RWPE1 (cell line): ENCODE measurements around the gene ACIN1.

ENCODE experiments used
- CTCF ChIA-PET: fragments of 350-600 bp; sonication (Branson Sonifier 250); formaldehyde crosslinking; extraction: SDS; loops from one replicate; lab custom pipeline; 2021; lab: Yijun Ruan, JAX
- POLR2A ChIA-PET: fragments of 400-600 bp; formaldehyde crosslinking; extraction: SDS; loops from one replicate; lab custom pipeline; 2020; ENCODE audit warnings: antibody characterized with exemption; ENCODE audit not compliant: low non-redundant PET; lab: Yijun Ruan, JAX
- DNase-seq: peaks from one replicate; pipeline ENCODE4 v3.0.0; 2012; ENCODE audit warnings: low spot score
- H3K27ac ChIP-seq: fragments of 450-650 bp; 2 replicates; pipeline ENCODE4 v1.5.1; 2017
- CTCF ChIP-seq: fragments of 450-650 bp; conservative IDR thresholded peaks from 2 replicates; pipeline ENCODE4 v1.5.1; 2017; ENCODE audit warnings: low read depth, mild to moderate bottlenecking

The ACIN1 gene

GRCh38 chr14:23066368-23066767 is 28.6 kb downstream of the ACIN1 start:
- H3K27ac ChIP-seq = peak overlapping the region; percentile 37; the same call in 1 of the 2 replicates

GRCh38 chr14:23063601-23064000 is 31.3 kb downstream of the ACIN1 start:
- CTCF ChIA-PET = interaction anchor here (0.6 kb wide), 1 partner anchor 13 kb away, joined by 3 read pairs; no protein-coding TSS in a partner anchor
- POLR2A ChIA-PET = no interaction called here
- DNase-seq = no peak
- H3K27ac ChIP-seq = peak overlapping the region; percentile 56
- no peak for TF ChIP-seq CTCF

More at GRCh38 chr14:23066368-23066767, 28.6 kb downstream of the ACIN1 start:
- ChIA-PET POLR2A (no interaction called here), CTCF (interaction anchor here (0.5 to 1.3 kb wide), 3 partner anchors 10 to 228 kb away, joined by 3 read pairs; no protein-coding TSS in a partner anchor)
- no peak for TF ChIP-seq CTCF
- DNase-seq = no peak

GRCh38 chr14:23062002-23062401 is 32.9 kb downstream of the ACIN1 start:
- H3K27ac ChIP-seq = peak overlapping the region; percentile 95
- CTCF ChIA-PET = interaction anchor here (0.8 to 1.5 kb wide), 3 partner anchors 48 to 75 kb away, joined by 3 to 6 read pairs (median 4); no protein-coding TSS in a partner anchor
- peak; percentile 87 for DNase-seq
- POLR2A ChIA-PET = interaction anchor here (1.1 kb wide), 2 partner anchors 9 to 81 kb away, joined by 3 read pairs; no protein-coding TSS in a partner anchor
- TF ChIP-seq CTCF = no peak

- POLR2A ChIA-PET = interaction anchor here (0.7 kb wide), 1 partner anchor 53 kb away, joined by 8 read pairs; no protein-coding TSS in a partner anchor
- no peak for TF ChIP-seq CTCF
- peak overlapping the region; percentile 95 for H3K27ac ChIP-seq
- CTCF ChIA-PET = interaction anchor here (0.6 to 1.8 kb wide), 3 partner anchors 8 to 394 kb away, joined by 3 to 9 read pairs (median 9); no protein-coding TSS in a partner anchor
- no peak for DNase-seq
Measured at GRCh38 chr14:23060536-23061260, 34.2 kb downstream of the ACIN1 start.

GRCh38 chr14:23058654-23059504 is 36.1 kb downstream of the ACIN1 start:
- peak overlapping the region; percentile 95 for H3K27ac ChIP-seq
- no peak for DNase-seq
- ChIA-PET POLR2A (interaction anchor here (1.2 kb wide), 1 partner anchor 72 kb away, joined by 7 read pairs; no protein-coding TSS in a partner anchor), CTCF (interaction anchor here (0.6 to 4.5 kb wide), 18 partner anchors 10 to 1251 kb away, joined by 3 to 69 read pairs (median 4); partner anchors contain the start of gene PRMT5)
- no peak for TF ChIP-seq CTCF
